ENCODE results near the gene PARD3.
"Not testable (repeated sequence)": the region's sequence is repeated elsewhere in the genome, so short reads cannot be mapped to it uniquely, and the experiment has no call there.

The PARD3 gene

GRCh38 chr10:34079702-34080484 is 735.2 kb downstream of the PARD3 start:
- no peak for DNase-seq

- no peak for DNase-seq
These were observed 736.2 kb downstream of the PARD3 start for GRCh38 chr10:34078745-34079470.

- DNase-seq = no peak
These were observed 736.9 kb downstream of the PARD3 start for GRCh38 chr10:34078017-34078744.

GRCh38 chr10:34076443-34076842 is 738.7 kb downstream of the PARD3 start:
- DNase-seq = no peak

GRCh38 chr10:34075254-34075926 is 739.7 kb downstream of the PARD3 start:
- DNase-seq = no peak

- DNase-seq = no peak
These were observed 741.0 kb downstream of the PARD3 start for GRCh38 chr10:34074051-34074450.

- not testable (repeated sequence) for DNase-seq
These were observed 747.4 kb downstream of the PARD3 start for GRCh38 chr10:34067741-34068140.

GRCh38 chr10:34063592-34063991 is 751.5 kb downstream of the PARD3 start:
- DNase-seq = no peak

- DNase-seq = no peak
These were observed 753.3 kb downstream of the PARD3 start for GRCh38 chr10:34061841-34062240.

Data from NCI-H1694 treated with DMSO at 0.1 percent for 48 hours (cell line).